HEK293 (cell line): ENCODE measurements around the gene PRUNE1.

Experiments
- CTCF ChIA-PET: fragments of 350-600 bp; formaldehyde crosslinking; extraction: SDS; loops from one replicate; lab custom pipeline; 2021; ENCODE audit warnings: antibody characterized with exemption; lab: Yijun Ruan, JAX
- POLR2A ChIA-PET: fragments of 300-600 bp; formaldehyde crosslinking; extraction: SDS; loops from one replicate; lab custom pipeline; 2020; ENCODE audit warnings: antibody characterized with exemption, inconsistent platforms; lab: Yijun Ruan, JAX
- H3K27ac ChIP-seq: fragments of 200-500 bp; sonication (Bioruptor generic); 2 replicates; pipeline ENCODE4 v1.5.1; 2014; ENCODE audit warnings: low read depth, low read length, control low read depth, inconsistent platforms; ENCODE audit errors: extremely low read depth
- H3K36me3 ChIP-seq, 2 experiments: fragments of 200-500 bp in 1 of 2; sonication (Bioruptor generic) in 1 of 2; 1 replicate in 1 of 2; 2 replicates in 1 of 2; pipeline ENCODE4 v1.5.1; 2014 to 2017; ENCODE audit warnings: inconsistent platforms in 2 of 2, low read length in 2 of 2; ENCODE audit not compliant: control insufficient read depth in 2 of 2, insufficient read depth in 1 of 2
- H3K4me1 ChIP-seq: fragments of 200-500 bp; sonication (Bioruptor generic); 2 replicates; pipeline ENCODE4 v1.5.1; 2014; ENCODE audit warnings: mild to moderate bottlenecking, low read length, inconsistent platforms; ENCODE audit not compliant: control insufficient read depth, insufficient read depth
- H3K4me3 ChIP-seq: 2 replicates; pipeline ENCODE4 v1.5.1; 2011; ENCODE audit warnings: low read depth, mild to moderate bottlenecking, control low read depth, low read length, moderate library complexity
- H3K9me3 ChIP-seq: fragments of 200-500 bp; sonication (Bioruptor generic); 2 replicates; pipeline ENCODE4 v1.5.1; 2014; ENCODE audit warnings: low read depth, low read length, inconsistent platforms; ENCODE audit not compliant: control insufficient read depth, insufficient read depth
- EGR2 ChIP-seq: fragments of 450-650 bp; formaldehyde crosslinking; IDR thresholded peaks from 2 replicates; pipeline ENCODE4 v1.5.1; 2016; ENCODE audit warnings: low read depth, missing biosample characterization, missing genetic modification characterization
- MZF1 ChIP-seq: fragments of 450-650 bp; formaldehyde crosslinking; IDR thresholded peaks from 2 replicates; pipeline ENCODE4 v1.5.1; 2017; ENCODE audit warnings: missing biosample characterization, missing genetic modification characterization, borderline replicate concordance
- WT1 ChIP-seq: fragments of 450-650 bp; formaldehyde crosslinking; IDR thresholded peaks from 2 replicates; pipeline ENCODE4 v1.5.1; 2016; ENCODE audit warnings: missing biosample characterization, missing genetic modification characterization
- ZEB2 ChIP-seq: fragments of 450-650 bp; formaldehyde crosslinking; IDR thresholded peaks from 2 replicates; pipeline ENCODE4 v1.5.1; 2016; ENCODE audit warnings: missing biosample characterization, missing genetic modification characterization
- ZNF10 ChIP-seq: fragments of 450-650 bp; formaldehyde crosslinking; IDR thresholded peaks from 2 replicates; pipeline ENCODE4 v1.5.1; 2017; ENCODE audit warnings: missing biosample characterization, missing genetic modification characterization
- ZNF114 ChIP-seq: fragments of 450-650 bp; formaldehyde crosslinking; IDR thresholded peaks from 2 replicates; pipeline ENCODE4 v1.5.0; 2017; ENCODE audit warnings: missing biosample characterization, missing genetic modification characterization
- ZNF175 ChIP-seq: fragments of 450-650 bp; formaldehyde crosslinking; IDR thresholded peaks from 2 replicates; pipeline ENCODE4 v1.5.1; 2016; ENCODE audit warnings: missing biosample characterization, missing genetic modification characterization
- ZNF184 ChIP-seq: fragments of 450-650 bp; IDR thresholded peaks from 2 replicates; pipeline ENCODE4 v1.5.1; 2018; ENCODE audit warnings: missing biosample characterization, mild to moderate bottlenecking, missing genetic modification characterization
- ZNF239 ChIP-seq: fragments of 450-650 bp; formaldehyde crosslinking; IDR thresholded peaks from 2 replicates; pipeline ENCODE4 v1.5.1; 2016; ENCODE audit warnings: missing biosample characterization, missing genetic modification characterization
- ZNF280C ChIP-seq: fragments of 450-650 bp; formaldehyde crosslinking; IDR thresholded peaks from 2 replicates; pipeline ENCODE4 v1.5.1; 2016; ENCODE audit warnings: missing biosample characterization, missing genetic modification characterization
- ZNF473 ChIP-seq: fragments of 450-650 bp; formaldehyde crosslinking; IDR thresholded peaks from 2 replicates; pipeline ENCODE4 v1.5.1; 2017; ENCODE audit warnings: missing biosample characterization, missing genetic modification characterization
- ZNF513 ChIP-seq: fragments of 450-650 bp; IDR thresholded peaks from 2 replicates; pipeline ENCODE4 v1.5.1; 2018; ENCODE audit warnings: missing biosample characterization, missing genetic modification characterization
- ZNF544 ChIP-seq: fragments of 450-650 bp; formaldehyde crosslinking; IDR thresholded peaks from 2 replicates; pipeline ENCODE4 v1.5.0; 2017; ENCODE audit warnings: missing biosample characterization, missing genetic modification characterization
- ZNF585B ChIP-seq: fragments of 450-650 bp; formaldehyde crosslinking; IDR thresholded peaks from 2 replicates; pipeline ENCODE4 v1.5.1; 2016; ENCODE audit warnings: missing biosample characterization, missing genetic modification characterization
- ZNF610 ChIP-seq: fragments of 450-650 bp; formaldehyde crosslinking; IDR thresholded peaks from 2 replicates; pipeline ENCODE4 v1.5.1; 2016; ENCODE audit warnings: missing biosample characterization, missing genetic modification characterization, borderline replicate concordance
- ZNF623 ChIP-seq: fragments of 450-650 bp; formaldehyde crosslinking; IDR thresholded peaks from 2 replicates; pipeline ENCODE4 v1.5.1; 2016; ENCODE audit warnings: missing biosample characterization, missing genetic modification characterization
- ZNF747 ChIP-seq: fragments of 450-650 bp; formaldehyde crosslinking; IDR thresholded peaks from 2 replicates; pipeline ENCODE4 v1.5.1; 2016; ENCODE audit warnings: missing biosample characterization, missing genetic modification characterization
- ZNF776 ChIP-seq: fragments of 450-650 bp; formaldehyde crosslinking; IDR thresholded peaks from 2 replicates; pipeline ENCODE4 v1.5.0; 2017; ENCODE audit warnings: missing biosample characterization, missing genetic modification characterization, borderline replicate concordance
- ZSCAN16 ChIP-seq: fragments of 450-650 bp; formaldehyde crosslinking; IDR thresholded peaks from 2 replicates; pipeline ENCODE4 v1.5.1; 2016; ENCODE audit warnings: missing biosample characterization, missing genetic modification characterization
- ZSCAN30 ChIP-seq: fragments of 450-650 bp; IDR thresholded peaks from 2 replicates; pipeline ENCODE4 v1.5.1; 2018; ENCODE audit warnings: missing biosample characterization, mild to moderate bottlenecking, missing genetic modification characterization, moderate library complexity
- TF ChIP-seq, protein P1 (sequence below): sonication (generic); formaldehyde crosslinking; IDR thresholded peaks from 2 replicates; pipeline ENCODE4 v1.8.1; 2022; ENCODE audit warnings: mild to moderate bottlenecking, moderate library complexity, missing genetic modification reagents
- TF ChIP-seq, protein P2 (sequence below): fragments of 450-650 bp; formaldehyde crosslinking; IDR thresholded peaks from 2 replicates; pipeline ENCODE4 v1.5.1; 2016; ENCODE audit warnings: missing biosample characterization, missing genetic modification characterization

PRUNE1 gene

GRCh38 chr1:151067185-151067584, 58.9 kb downstream of the PRUNE1 start:
- Histone ChIP-seq H3K4me1 (no peaks in the 10 kb centered on the region), H3K36me3 (peaks cover 4 to 29% of the 10 kb centered on the region in 2 experiments; a peak in 2 of 3 replicates), H3K4me3 (no peak overlapping the region), H3K9me3 (no peaks in the 10 kb centered on the region), H3K27ac (no peak overlapping the region)
- ChIA-PET CTCF (interaction anchor here (0.7 kb wide), 1 partner anchor 62 kb away, joined by 4 read pairs; no protein-coding TSS in a partner anchor), POLR2A (no interaction called here)
- no peak for TF ChIP-seq ZNF585B (tag by site-specific recombination)
- no peak for TF ChIP-seq ZNF544
- no peak for TF ChIP-seq WT1 (tag by site-specific recombination)
- TF ChIP-seq ZNF776 (tag by site-specific recombination): no peak
- TF ChIP-seq, all 188 proteins: peak for 0

DNA sequence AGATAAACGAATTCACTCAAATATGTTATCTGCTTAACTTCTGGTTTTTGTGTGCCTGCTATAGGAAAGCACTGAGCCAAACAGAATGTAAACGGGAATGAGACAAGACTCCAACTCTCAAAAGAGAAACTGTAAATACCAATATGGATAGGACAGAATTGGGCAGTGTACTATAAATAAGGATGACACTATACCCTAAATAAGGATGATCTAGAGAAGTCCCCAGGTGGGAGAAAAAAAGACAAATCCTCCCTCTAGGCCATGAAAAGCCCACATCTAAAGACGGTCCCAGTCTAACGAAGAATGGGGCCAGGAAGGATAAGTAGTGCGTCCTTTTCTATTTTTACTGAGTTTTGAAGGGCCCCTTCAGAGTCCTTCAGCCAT, 60.8 kb downstream of the PRUNE1 start:
- peaks cover 4 to 26% of the 10 kb centered on the region in 2 experiments; a peak in 2 of 3 replicates for H3K36me3 ChIP-seq
- H3K27ac ChIP-seq: no peak overlapping the region
- H3K4me3 ChIP-seq: no peak overlapping the region
- CTCF ChIA-PET: no interaction called here
- no peaks in the 10 kb centered on the region for H3K9me3 ChIP-seq
- POLR2A ChIA-PET: no interaction called here
- H3K4me1 ChIP-seq: no peaks in the 10 kb centered on the region
- TF ChIP-seq MZF1 (no peak), ZNF175 (tag by site-specific recombination) (no peak), ZEB2 (tag by site-specific recombination) (no peak), ZSCAN30 (tag by site-specific recombination) (no peak), ZNF747 (tag by site-specific recombination) (no peak), ZNF239 (tag by site-specific recombination) (no peak), ZNF776 (tag by site-specific recombination) (no peak), ZNF473 (tag by site-specific recombination) (no peak), EGR2 (no peak), ZNF114 (tag by site-specific recombination) (no peak), ZSCAN16 (tag by site-specific recombination) (no peak), ZNF10 (no peak), ZNF280C (no peak), ZNF623 (tag by site-specific recombination) (no peak), ZNF184 (tag by site-specific recombination) (no peak), ZNF610 (tag by site-specific recombination) (no peak), ZNF513 (tag by site-specific recombination) (no peak)
- TF ChIP-seq, protein P1, sequence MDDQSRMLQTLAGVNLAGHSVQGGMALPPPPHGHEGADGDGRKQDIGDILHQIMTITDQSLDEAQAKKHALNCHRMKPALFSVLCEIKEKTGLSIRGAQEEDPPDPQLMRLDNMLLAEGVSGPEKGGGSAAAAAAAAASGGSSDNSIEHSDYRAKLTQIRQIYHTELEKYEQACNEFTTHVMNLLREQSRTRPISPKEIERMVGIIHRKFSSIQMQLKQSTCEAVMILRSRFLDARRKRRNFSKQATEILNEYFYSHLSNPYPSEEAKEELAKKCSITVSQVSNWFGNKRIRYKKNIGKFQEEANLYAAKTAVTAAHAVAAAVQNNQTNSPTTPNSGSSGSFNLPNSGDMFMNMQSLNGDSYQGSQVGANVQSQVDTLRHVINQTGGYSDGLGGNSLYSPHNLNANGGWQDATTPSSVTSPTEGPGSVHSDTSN (CRISPR knock-in tag): no peak
- TF ChIP-seq, protein P2, sequence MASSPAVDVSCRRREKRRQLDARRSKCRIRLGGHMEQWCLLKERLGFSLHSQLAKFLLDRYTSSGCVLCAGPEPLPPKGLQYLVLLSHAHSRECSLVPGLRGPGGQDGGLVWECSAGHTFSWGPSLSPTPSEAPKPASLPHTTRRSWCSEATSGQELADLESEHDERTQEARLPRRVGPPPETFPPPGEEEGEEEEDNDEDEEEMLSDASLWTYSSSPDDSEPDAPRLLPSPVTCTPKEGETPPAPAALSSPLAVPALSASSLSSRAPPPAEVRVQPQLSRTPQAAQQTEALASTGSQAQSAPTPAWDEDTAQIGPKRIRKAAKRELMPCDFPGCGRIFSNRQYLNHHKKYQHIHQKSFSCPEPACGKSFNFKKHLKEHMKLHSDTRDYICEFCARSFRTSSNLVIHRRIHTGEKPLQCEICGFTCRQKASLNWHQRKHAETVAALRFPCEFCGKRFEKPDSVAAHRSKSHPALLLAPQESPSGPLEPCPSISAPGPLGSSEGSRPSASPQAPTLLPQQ: no peak
